NT2/D1 (cell line): Measurements from ENCODE around the gene C22orf42.
"Not testable (repeated sequence)": the region's sequence is repeated elsewhere in the genome, so short reads cannot be mapped to it uniquely, and the experiment has no call there.

Experiments used
- SUZ12 ChIP-seq: IDR thresholded peaks from 2 replicates; pipeline ENCODE4 v1.6.1; 2011; ENCODE audit not compliant: insufficient read length, insufficient read depth; ENCODE audit errors: extremely low read depth
- ZNF274 ChIP-seq: IDR thresholded peaks from 2 replicates; pipeline ENCODE4 v1.6.1; 2011; ENCODE audit warnings: mild to moderate bottlenecking, low read depth, low read length

DNA sequence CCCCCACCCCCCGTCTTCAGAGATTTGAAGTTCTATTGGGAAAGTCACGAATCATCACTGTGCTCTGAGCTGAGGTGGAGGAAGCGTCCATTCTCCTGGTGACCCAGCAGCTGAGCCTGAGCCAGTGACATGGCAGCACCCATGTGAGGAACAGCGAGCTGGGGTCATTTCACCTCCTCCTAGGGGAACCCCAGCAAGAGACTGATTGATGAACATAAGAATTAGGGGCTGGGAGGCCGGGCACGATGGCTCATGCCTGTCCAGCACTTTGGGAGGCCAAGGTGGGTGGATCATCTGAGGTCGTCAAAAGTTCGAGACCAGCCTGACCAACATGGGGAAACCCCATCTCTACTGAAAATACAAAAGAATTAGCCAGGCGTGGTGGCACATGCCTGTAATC, 34.2 kb upstream of the C22orf42 start:
- not testable (repeated sequence) for TF ChIP-seq ZNF274, SUZ12
